Parathyroid adenoma (tissue), 2 donors: ENCODE data around the gene MPZL1.

Experiments
- H2AFZ ChIP-seq: fragments of 300-600 bp; sonication (generic); one replicate; pipeline ENCODE4 v1.7.0; 2017; ENCODE audit warnings: antibody characterized with exemption, mild to moderate bottlenecking
- H3K27ac ChIP-seq: fragments of 300-600 bp; sonication (generic); one replicate; pipeline ENCODE4 v1.7.0; 2017
- H3K27me3 ChIP-seq: fragments of 300-600 bp; sonication (generic); one replicate; pipeline ENCODE4 v1.7.0; 2017; ENCODE audit warnings: low read length; ENCODE audit not compliant: control insufficient read depth, insufficient read depth
- H3K36me3 ChIP-seq: fragments of 300-600 bp; sonication (generic); one replicate; pipeline ENCODE4 v1.7.0; 2017; ENCODE audit warnings: low read length; ENCODE audit not compliant: control insufficient read depth, insufficient read depth
- H3K4me1 ChIP-seq: fragments of 300-600 bp; sonication (generic); one replicate; pipeline ENCODE4 v1.7.0; 2017; ENCODE audit warnings: control low read depth
- H3K4me2 ChIP-seq: fragments of 300-600 bp; sonication (generic); one replicate; pipeline ENCODE4 v1.7.0; 2017; ENCODE audit warnings: low read length
- H3K4me3 ChIP-seq: fragments of 300-600 bp; sonication (generic); one replicate; pipeline ENCODE4 v1.7.0; 2017; ENCODE audit warnings: low read depth, low read length
- H3K79me2 ChIP-seq: fragments of 300-600 bp; sonication (generic); one replicate; pipeline ENCODE4 v1.7.0; 2017; ENCODE audit warnings: control low read depth
- H3K9ac ChIP-seq: fragments of 300-600 bp; sonication (generic); one replicate; pipeline ENCODE4 v1.7.0; 2017; ENCODE audit warnings: mild to moderate bottlenecking
- H3K9me3 ChIP-seq: fragments of 300-600 bp; sonication (generic); one replicate; pipeline ENCODE4 v1.7.0; 2017; ENCODE audit warnings: low read length; ENCODE audit not compliant: control insufficient read depth
- TF ChIP-seq, protein P1 (sequence below): fragments of 300-600 bp; sonication (generic); IDR thresholded peaks from one replicate; pipeline ENCODE4 v1.7.0; 2017; ENCODE audit warnings: antibody characterized with exemption, mild to moderate bottlenecking
- donor health status: primary hyperparathyroidism.

MPZL1 gene

DNA sequence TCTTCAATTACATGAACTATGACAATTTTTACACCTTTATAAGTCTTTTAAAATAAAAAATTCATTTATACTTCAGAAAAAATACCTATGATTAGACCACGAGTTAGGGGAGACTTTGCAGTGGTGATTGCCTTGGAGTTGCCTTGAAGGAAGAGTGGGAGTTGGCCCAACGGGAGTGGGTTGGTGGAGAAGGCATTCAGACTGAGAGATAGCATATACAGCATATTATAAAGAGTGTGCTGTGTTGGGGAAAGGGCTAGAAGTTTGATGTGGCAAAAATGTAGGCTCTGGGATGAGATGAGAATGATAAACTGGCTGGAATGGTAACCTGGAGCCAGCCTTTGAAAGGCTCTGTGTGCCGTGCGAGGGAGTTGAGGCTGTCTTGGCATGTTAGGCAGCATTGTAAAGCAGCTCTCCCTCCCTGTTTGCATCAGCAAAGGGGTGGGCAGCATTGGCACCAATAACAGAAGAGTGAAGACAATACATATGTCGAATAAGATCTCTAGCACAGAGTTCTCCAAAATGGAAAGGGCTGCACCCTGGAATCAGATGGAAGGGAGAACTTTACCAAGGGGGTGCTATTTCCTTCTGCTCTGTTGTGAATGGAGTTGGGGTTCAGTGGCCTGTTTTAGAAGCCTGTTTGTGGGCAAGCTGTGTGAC, 24.4 kb downstream of the MPZL1 start:
- Histone ChIP-seq H3K27me3 (no peaks in the 10 kb centered on the region), H3K27ac (no peak overlapping the region), H3K4me3 (no peak overlapping the region), H3K9ac (no peak overlapping the region), H2AFZ (no peak overlapping the region), H3K9me3 (no peaks in the 10 kb centered on the region), H3K4me1 (no peaks in the 10 kb centered on the region), H3K4me2 (no peak overlapping the region), H3K36me3 (no peaks in the 10 kb centered on the region), H3K79me2 (no peaks in the 10 kb centered on the region)
- TF ChIP-seq, protein P1, sequence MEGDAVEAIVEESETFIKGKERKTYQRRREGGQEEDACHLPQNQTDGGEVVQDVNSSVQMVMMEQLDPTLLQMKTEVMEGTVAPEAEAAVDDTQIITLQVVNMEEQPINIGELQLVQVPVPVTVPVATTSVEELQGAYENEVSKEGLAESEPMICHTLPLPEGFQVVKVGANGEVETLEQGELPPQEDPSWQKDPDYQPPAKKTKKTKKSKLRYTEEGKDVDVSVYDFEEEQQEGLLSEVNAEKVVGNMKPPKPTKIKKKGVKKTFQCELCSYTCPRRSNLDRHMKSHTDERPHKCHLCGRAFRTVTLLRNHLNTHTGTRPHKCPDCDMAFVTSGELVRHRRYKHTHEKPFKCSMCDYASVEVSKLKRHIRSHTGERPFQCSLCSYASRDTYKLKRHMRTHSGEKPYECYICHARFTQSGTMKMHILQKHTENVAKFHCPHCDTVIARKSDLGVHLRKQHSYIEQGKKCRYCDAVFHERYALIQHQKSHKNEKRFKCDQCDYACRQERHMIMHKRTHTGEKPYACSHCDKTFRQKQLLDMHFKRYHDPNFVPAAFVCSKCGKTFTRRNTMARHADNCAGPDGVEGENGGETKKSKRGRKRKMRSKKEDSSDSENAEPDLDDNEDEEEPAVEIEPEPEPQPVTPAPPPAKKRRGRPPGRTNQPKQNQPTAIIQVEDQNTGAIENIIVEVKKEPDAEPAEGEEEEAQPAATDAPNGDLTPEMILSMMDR: no peak

DNA sequence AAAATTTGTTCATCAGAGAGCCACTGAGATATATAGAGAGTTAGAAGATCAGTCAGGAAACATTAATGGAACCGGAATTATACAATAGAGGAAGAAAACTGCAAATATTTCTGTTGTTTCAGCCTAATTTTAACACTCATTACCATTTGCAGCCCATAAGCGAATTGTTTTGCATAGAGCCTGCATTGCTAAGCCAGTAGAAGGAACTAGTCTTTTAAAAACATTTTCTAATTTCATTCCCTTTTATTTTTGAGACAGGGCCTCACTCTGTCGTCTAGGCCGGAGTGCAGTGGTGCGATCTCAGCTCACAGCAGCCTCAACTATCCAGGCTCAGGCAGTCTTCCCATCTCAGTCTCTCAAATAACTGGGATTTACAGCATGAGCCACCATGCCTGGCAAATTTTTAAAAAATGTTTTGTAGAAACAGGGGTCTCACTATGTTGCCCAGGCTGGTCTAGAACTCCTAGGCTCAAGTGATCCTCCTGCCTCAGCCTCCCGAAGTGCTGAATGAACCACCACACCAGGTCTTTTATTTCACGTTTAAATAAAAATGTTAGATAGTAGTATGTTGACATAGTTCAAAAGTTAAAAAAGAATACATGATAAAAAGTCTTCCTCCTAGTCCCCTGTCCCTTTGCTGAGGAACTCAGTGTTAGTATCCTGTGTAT, 25.3 kb downstream of the MPZL1 start:
- H3K36me3 ChIP-seq: no peaks in the 10 kb centered on the region

DNA sequence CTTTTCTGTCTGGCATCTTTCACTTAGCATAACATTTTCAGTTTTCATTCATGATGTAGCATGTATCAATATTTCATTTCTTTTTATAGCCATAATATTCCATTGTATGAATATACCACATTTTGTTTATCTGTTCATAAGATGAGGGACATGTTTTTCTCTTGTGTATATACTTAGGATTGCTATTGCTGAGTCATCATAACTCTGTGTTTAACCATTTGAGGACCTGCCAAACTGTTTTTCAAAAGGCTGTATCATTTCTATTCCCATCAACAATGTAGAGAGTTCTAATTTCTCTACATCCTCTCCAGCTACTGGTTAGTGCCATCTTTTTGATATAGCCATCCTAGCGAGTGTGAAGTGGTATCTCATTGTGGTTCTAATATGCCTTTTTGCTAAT, 26.2 kb downstream of the MPZL1 start:
- H3K4me2 ChIP-seq: no peak overlapping the region
- H3K4me1 ChIP-seq: peaks cover 3% of the 10 kb centered on the region
- H3K9me3 ChIP-seq: no peaks in the 10 kb centered on the region
- H3K27ac ChIP-seq: no peak overlapping the region
- H2AFZ ChIP-seq: no peak overlapping the region
- H3K9ac ChIP-seq: no peak overlapping the region
- no peaks in the 10 kb centered on the region for H3K36me3 ChIP-seq
- no peaks in the 10 kb centered on the region for H3K79me2 ChIP-seq
- H3K4me3 ChIP-seq: no peak overlapping the region
- TF ChIP-seq, protein P1: no peak
- no peaks in the 10 kb centered on the region for H3K27me3 ChIP-seq

More for the DNA sequence above, 25.3 kb downstream of the MPZL1 start:
- Histone ChIP-seq H3K27me3 (no peaks in the 10 kb centered on the region), H3K27ac (no peak overlapping the region), H3K9ac (no peak overlapping the region), H3K9me3 (no peaks in the 10 kb centered on the region), H3K4me1 (peaks cover 3% of the 10 kb centered on the region), H2AFZ (no peak overlapping the region), H3K4me2 (no peak overlapping the region), H3K4me3 (no peak overlapping the region), H3K79me2 (no peaks in the 10 kb centered on the region)
- TF ChIP-seq, protein P1: no peak

DNA sequence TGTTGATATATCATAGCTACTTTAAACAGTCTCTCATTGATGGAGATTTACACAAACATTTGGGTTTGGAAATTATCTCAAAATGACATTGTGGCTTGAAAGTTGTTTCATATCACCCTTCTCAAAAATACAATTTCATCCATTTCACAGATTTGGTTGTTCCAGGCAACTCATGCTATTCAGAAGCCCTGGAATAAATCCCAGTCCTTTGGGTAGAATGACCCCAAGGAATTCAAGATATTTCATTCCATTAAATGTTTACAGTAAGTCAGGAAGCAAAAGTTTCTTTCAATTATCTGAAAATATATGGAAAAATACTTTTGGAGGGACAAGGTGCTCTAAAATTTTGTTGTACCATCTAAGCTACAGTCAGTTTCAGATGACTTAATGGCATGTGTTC, 27.1 kb downstream of the MPZL1 start:
- Histone ChIP-seq H3K4me3 (no peak overlapping the region), H3K9me3 (no peaks in the 10 kb centered on the region), H3K27ac (no peak overlapping the region), H3K36me3 (no peaks in the 10 kb centered on the region), H2AFZ (no peak overlapping the region), H3K79me2 (no peaks in the 10 kb centered on the region), H3K4me2 (no peak overlapping the region), H3K4me1 (peaks cover 3% of the 10 kb centered on the region), H3K27me3 (no peaks in the 10 kb centered on the region), H3K9ac (no peak overlapping the region)
- TF ChIP-seq, protein P1: no peak

DNA sequence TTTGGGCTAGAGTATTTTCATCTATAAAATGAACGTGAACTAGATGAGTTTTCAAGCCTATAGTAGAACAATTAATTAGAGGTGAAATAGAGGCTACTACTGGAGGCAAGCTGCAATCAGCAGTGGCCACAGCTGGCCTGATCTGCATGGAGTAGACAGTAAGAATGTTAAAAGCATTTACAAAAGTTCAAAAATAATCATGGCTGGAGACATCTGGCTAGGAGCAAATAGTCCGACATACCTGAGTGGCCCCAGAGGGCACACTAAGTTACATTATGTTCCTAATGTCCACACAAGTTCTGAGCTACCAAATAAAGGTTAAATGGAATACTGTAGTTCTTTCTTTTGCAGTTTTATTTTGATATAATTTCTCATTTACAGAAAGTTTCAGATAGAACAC, 28.0 kb downstream of the MPZL1 start:
- H3K27ac ChIP-seq: no peak overlapping the region
- H3K36me3 ChIP-seq: no peaks in the 10 kb centered on the region
- TF ChIP-seq, protein P1: no peak
- no peak overlapping the region for H3K4me2 ChIP-seq
- no peak overlapping the region for H3K4me3 ChIP-seq
- H3K4me1 ChIP-seq: peaks cover 3% of the 10 kb centered on the region
- no peaks in the 10 kb centered on the region for H3K79me2 ChIP-seq
- H3K27me3 ChIP-seq: no peaks in the 10 kb centered on the region
- H3K9ac ChIP-seq: no peak overlapping the region
- no peak overlapping the region for H2AFZ ChIP-seq
- H3K9me3 ChIP-seq: no peaks in the 10 kb centered on the region
